ENCODE data around the gene AHNAK2.

- TF ChIP-seq CTCF (IDR thresholded peaks at IDR 0.05) (no peak), ZFX (IDR thresholded peaks at IDR 0.05; ENCODE audit: borderline replicate concordance) (no peak)
Measured at GRCh38 chr14:104974665-104975390, 3.3 kb downstream of the AHNAK2 start.

Data from 22Rv1 (cell line).